ENCODE data around the gene DLGAP1.

DLGAP1 gene

DNA sequence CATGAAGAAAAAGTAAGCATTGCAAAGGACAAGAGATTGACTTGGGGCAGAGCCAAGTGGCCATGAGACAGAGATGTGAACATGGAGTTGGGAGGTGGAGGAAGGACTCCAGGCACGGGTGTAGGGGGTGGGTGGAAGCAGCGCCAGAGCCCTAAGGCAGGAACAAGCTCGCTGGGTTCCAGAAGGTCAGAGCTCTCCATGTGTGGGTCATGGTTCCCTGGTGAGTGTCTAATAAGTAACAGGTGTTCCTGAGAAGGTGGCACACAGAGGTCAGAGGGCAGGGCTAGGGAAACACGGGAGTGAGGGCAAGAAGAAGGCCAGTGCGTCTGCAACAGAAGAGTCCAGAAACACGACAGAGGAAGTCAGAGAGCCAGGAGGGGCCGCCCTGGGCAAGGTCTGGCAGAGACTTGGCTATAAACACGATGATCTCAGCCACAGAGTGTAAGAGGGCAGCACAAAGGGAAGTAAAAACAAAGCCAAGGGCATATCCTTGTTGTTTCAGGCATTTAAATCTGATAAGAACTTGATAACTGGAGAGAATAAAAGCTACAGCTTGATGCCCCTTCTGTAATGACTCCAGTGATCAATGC lies 744.3 kb downstream of the DLGAP1 start:
- no peak overlapping the region for H3K27ac ChIP-seq (ENCODE audit: low read depth, low read length)
- no peak overlapping the region for H3K23ac ChIP-seq (ENCODE audit: low read length)
- no peaks in the 10 kb centered on the region for H3K4me1 ChIP-seq (ENCODE audit: control insufficient read depth, low read depth, low read length)
- H3K4ac ChIP-seq (ENCODE audit: low read depth, low read length): no peak overlapping the region
- H3K36me3 ChIP-seq (ENCODE audit: control insufficient read depth, insufficient read depth, low read length): no peaks in the 10 kb centered on the region
- no peak overlapping the region for H2BK120ac ChIP-seq (ENCODE audit: low read depth, low read length)
- H3K9ac ChIP-seq (ENCODE audit: low read length): no peak overlapping the region
- no peaks in the 10 kb centered on the region for H3K79me2 ChIP-seq (ENCODE audit: control insufficient read depth, insufficient read depth, low read length)
- H3K79me1 ChIP-seq (ENCODE audit: low read length): no peaks in the 10 kb centered on the region
- no peak overlapping the region for H4K5ac ChIP-seq (ENCODE audit: low read length)
- no peak overlapping the region for H4K8ac ChIP-seq (ENCODE audit: low read depth, low read length)
- no peak overlapping the region for H2BK5ac ChIP-seq (ENCODE audit: low read length)
- no peak overlapping the region for H3K18ac ChIP-seq (ENCODE audit: low read length)
- no peaks in the 10 kb centered on the region for H3K27me3 ChIP-seq (ENCODE audit: insufficient read depth, low read length, poor library complexity)
- H2AK5ac ChIP-seq (ENCODE audit: low read length): no peak overlapping the region
- H3K4me3 ChIP-seq (ENCODE audit: low read length): no peak overlapping the region
- WGBS (ENCODE audit: extremely low coverage, insufficient coverage, low lambda C conversion rate): no CpG with 5 or more reads among the region's 8 CpGs
- H2BK15ac ChIP-seq (replicated peaks; ENCODE audit: low read depth): no peak overlapping the region
- H3K4me2 ChIP-seq (ENCODE audit: low read length): no peak overlapping the region
- DNase-seq: no peak
- H3K56ac ChIP-seq (ENCODE audit: low read length): no peak overlapping the region

DNA sequence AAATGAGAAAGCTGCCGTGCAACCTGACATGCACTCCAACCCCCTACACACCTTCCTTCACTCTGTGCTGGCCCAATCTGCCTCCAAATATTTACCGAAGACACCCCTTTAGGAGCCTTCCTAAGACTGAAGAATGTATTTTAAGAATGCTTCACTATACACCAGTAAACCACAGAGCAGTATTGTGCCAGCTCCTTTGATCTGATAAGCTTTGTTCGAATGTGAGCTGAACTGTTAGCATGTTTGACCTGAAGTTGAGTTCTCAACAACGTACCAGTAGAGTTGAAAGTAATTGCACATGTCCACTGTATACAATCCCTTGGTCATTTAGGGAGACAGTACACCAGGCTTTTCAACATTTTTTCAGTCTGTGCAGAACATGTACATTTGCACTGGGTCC lies 745.9 kb downstream of the DLGAP1 start:
- no peak overlapping the region for H2BK5ac ChIP-seq (ENCODE audit: low read length)
- no peaks in the 10 kb centered on the region for H3K36me3 ChIP-seq (ENCODE audit: control insufficient read depth, insufficient read depth, low read length)
- DNase-seq: no peak
- H3K79me1 ChIP-seq (ENCODE audit: low read length): no peaks in the 10 kb centered on the region
- no peak overlapping the region for H3K18ac ChIP-seq (ENCODE audit: low read length)
- no peak overlapping the region for H3K9ac ChIP-seq (ENCODE audit: low read length)
- no peak overlapping the region for H3K4me3 ChIP-seq (ENCODE audit: low read length)
- WGBS (ENCODE audit: extremely low coverage, insufficient coverage, low lambda C conversion rate): no CpG with 5 or more reads among the region's 4 CpGs
- no peaks in the 10 kb centered on the region for H3K27me3 ChIP-seq (ENCODE audit: insufficient read depth, low read length, poor library complexity)
- H4K8ac ChIP-seq (ENCODE audit: low read depth, low read length): no peak overlapping the region
- no peaks in the 10 kb centered on the region for H3K79me2 ChIP-seq (ENCODE audit: control insufficient read depth, insufficient read depth, low read length)
- H2BK120ac ChIP-seq (ENCODE audit: low read depth, low read length): no peak overlapping the region
- H3K4ac ChIP-seq (ENCODE audit: low read depth, low read length): no peak overlapping the region
- no peak overlapping the region for H3K4me2 ChIP-seq (ENCODE audit: low read length)
- H2AK5ac ChIP-seq (ENCODE audit: low read length): no peak overlapping the region
- H3K27ac ChIP-seq (ENCODE audit: low read depth, low read length): no peak overlapping the region
- H3K56ac ChIP-seq (ENCODE audit: low read length): no peak overlapping the region
- no peaks in the 10 kb centered on the region for H3K4me1 ChIP-seq (ENCODE audit: control insufficient read depth, low read depth, low read length)
- no peak overlapping the region for H4K5ac ChIP-seq (ENCODE audit: low read length)
- no peak overlapping the region for H2BK15ac ChIP-seq (replicated peaks; ENCODE audit: low read depth)
- H3K23ac ChIP-seq (ENCODE audit: low read length): no peak overlapping the region

DNA sequence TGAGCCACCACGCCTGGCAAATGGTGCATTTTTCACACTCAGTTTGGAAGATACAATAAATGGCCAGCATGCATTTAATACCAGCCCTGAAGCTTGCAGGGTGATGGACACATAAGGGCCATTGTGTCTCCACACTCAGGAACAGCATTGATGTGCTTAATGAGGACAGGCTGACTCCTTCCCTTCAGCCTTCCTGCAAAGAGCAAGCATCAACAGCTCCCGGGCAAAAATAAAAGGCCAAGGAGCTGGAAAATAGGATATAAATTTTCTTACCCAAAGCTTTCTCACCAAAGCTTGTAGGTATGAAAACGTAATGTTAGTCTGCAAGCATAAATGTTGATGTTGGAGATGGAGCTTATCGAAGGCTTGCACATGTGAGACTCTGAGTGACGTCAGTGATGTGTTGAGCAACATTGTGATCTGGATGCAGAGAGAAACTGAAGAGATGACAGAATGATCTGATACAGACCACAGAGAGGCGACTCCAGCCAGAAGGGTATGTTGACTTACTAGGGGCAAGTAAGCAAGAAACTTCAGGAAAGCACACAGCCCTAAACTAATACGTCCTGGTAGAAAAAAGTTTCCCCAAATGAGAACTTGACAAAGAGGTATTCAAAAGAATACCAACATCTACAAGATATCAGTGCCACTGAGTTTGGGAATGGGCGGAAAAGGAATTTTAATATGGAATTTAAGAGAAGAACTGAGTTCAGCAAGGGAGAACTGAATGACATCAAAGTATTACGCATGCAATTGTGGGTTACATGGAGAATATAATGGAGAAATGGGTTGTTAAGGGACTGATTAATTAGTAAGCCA lies 748.6 kb downstream of the DLGAP1 start:
- no peak overlapping the region for H2BK15ac ChIP-seq (replicated peaks; ENCODE audit: low read depth)
- H2BK120ac ChIP-seq (ENCODE audit: low read depth, low read length): no peak overlapping the region
- no peaks in the 10 kb centered on the region for H3K79me2 ChIP-seq (ENCODE audit: control insufficient read depth, insufficient read depth, low read length)
- DNase-seq: no peak
- no peaks in the 10 kb centered on the region for H3K79me1 ChIP-seq (ENCODE audit: low read length)
- H3K4me1 ChIP-seq (ENCODE audit: control insufficient read depth, low read depth, low read length): no peaks in the 10 kb centered on the region
- no peaks in the 10 kb centered on the region for H3K27me3 ChIP-seq (ENCODE audit: insufficient read depth, low read length, poor library complexity)
- no peak overlapping the region for H3K4me3 ChIP-seq (ENCODE audit: low read length)
- H3K56ac ChIP-seq (ENCODE audit: low read length): no peak overlapping the region
- H3K4ac ChIP-seq (ENCODE audit: low read depth, low read length): no peak overlapping the region
- no peak overlapping the region for H3K9ac ChIP-seq (ENCODE audit: low read length)
- WGBS (ENCODE audit: extremely low coverage, insufficient coverage, low lambda C conversion rate): 100% methylated on average over 1 of the region's 9 CpGs
- H2AK5ac ChIP-seq (ENCODE audit: low read length): no peak overlapping the region
- no peak overlapping the region for H3K18ac ChIP-seq (ENCODE audit: low read length)
- H2BK5ac ChIP-seq (ENCODE audit: low read length): no peak overlapping the region
- H3K4me2 ChIP-seq (ENCODE audit: low read length): no peak overlapping the region
- no peaks in the 10 kb centered on the region for H3K36me3 ChIP-seq (ENCODE audit: control insufficient read depth, insufficient read depth, low read length)
- H4K5ac ChIP-seq (ENCODE audit: low read length): no peak overlapping the region
- no peak overlapping the region for H3K27ac ChIP-seq (ENCODE audit: low read depth, low read length)
- no peak overlapping the region for H4K8ac ChIP-seq (ENCODE audit: low read depth, low read length)
- no peak overlapping the region for H3K23ac ChIP-seq (ENCODE audit: low read length)

DNA sequence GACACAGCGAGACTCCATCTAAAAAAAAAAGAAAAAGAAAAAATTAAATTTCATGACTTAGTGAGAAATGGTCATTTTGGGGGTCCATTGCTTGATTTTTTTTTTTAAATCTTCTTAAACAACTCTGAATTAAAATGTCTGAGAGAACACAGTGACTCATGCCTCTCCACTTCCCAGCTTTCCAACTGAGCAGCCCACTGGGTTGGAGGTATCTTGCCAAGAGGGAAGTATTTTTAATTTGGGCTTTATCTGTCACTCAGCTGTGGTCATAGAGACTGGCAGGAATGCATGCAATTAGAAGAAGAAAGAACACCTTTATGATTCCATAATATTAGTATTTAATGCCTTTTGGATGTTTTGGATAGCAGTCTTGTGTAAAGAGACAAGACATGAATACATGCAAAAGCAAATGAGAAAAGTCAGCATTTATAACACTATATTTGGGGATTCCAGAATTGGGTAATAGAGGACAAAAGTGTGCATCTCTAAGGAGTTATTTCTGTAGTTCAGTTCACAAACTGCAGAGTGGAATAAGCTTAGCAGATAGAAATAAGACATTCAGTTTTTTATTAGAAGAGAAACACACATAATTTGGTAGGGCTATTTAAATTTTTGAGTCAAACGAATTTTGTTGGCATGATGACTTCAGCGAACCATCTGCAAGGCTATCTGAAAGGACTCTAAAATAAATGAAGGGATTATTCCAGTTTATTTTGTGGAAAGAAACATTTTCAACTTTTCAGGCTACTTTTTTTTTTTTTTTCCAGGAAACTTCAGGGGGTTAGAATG lies 750.4 kb downstream of the DLGAP1 start:
- Histone ChIP-seq H3K56ac (ENCODE audit: low read length) (no peak overlapping the region), H3K27me3 (ENCODE audit: insufficient read depth, low read length, poor library complexity) (no peaks in the 10 kb centered on the region), H3K4me2 (ENCODE audit: low read length) (no peak overlapping the region), H3K79me1 (ENCODE audit: low read length) (no peaks in the 10 kb centered on the region), H2BK5ac (ENCODE audit: low read length) (no peak overlapping the region), H2BK120ac (ENCODE audit: low read depth, low read length) (no peak overlapping the region), H4K8ac (ENCODE audit: low read depth, low read length) (no peak overlapping the region), H3K4me3 (ENCODE audit: low read length) (no peak overlapping the region), H3K36me3 (ENCODE audit: control insufficient read depth, insufficient read depth, low read length) (no peaks in the 10 kb centered on the region), H3K79me2 (ENCODE audit: control insufficient read depth, insufficient read depth, low read length) (no peaks in the 10 kb centered on the region), H2AK5ac (ENCODE audit: low read length) (no peak overlapping the region), H3K23ac (ENCODE audit: low read length) (no peak overlapping the region), H4K5ac (ENCODE audit: low read length) (no peak overlapping the region), H3K9ac (ENCODE audit: low read length) (no peak overlapping the region), H3K4me1 (ENCODE audit: control insufficient read depth, low read depth, low read length) (no peaks in the 10 kb centered on the region), H3K4ac (ENCODE audit: low read depth, low read length) (no peak overlapping the region), H3K18ac (ENCODE audit: low read length) (no peak overlapping the region), H2BK15ac (replicated peaks; ENCODE audit: low read depth) (no peak overlapping the region), H3K27ac (ENCODE audit: low read depth, low read length) (no peak overlapping the region)
- DNase-seq: no peak
- WGBS (ENCODE audit: extremely low coverage, insufficient coverage, low lambda C conversion rate): no CpG with 5 or more reads among the region's 3 CpGs

DNA sequence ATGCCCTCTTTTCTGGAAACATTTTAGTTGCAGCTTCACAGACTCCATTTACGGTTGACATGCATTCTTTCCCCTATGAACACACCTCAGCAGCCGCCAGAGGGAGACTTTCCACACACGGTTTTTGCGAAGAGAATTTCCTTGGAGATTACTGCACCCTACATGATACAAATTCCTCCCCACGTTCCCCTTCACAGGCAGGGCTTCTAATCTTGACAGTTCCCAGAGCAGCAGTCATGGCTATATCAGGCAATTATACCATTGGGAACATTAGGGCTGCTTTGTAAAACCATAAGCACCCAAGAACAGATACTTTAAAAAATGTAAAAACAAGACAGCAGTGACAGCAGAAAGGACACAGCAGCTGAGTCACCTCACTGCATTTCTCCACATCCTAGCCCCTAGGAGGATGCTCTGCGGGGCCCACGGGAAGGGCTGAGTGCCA lies 751.4 kb downstream of the DLGAP1 start:
- no peak overlapping the region for H4K8ac ChIP-seq (ENCODE audit: low read depth, low read length)

More for the DNA sequence above, 751.4 kb downstream of the DLGAP1 start:
- H3K4me1 ChIP-seq (ENCODE audit: control insufficient read depth, low read depth, low read length): no peaks in the 10 kb centered on the region
- no peak overlapping the region for H3K56ac ChIP-seq (ENCODE audit: low read length)
- no peak overlapping the region for H3K18ac ChIP-seq (ENCODE audit: low read length)
- no peak overlapping the region for H4K5ac ChIP-seq (ENCODE audit: low read length)
- no peak overlapping the region for H2AK5ac ChIP-seq (ENCODE audit: low read length)
- H3K23ac ChIP-seq (ENCODE audit: low read length): no peak overlapping the region
- no peak overlapping the region for H2BK120ac ChIP-seq (ENCODE audit: low read depth, low read length)
- no peaks in the 10 kb centered on the region for H3K79me1 ChIP-seq (ENCODE audit: low read length)
- H3K9ac ChIP-seq (ENCODE audit: low read length): no peak overlapping the region
- H3K4me2 ChIP-seq (ENCODE audit: low read length): no peak overlapping the region
- H3K27me3 ChIP-seq (ENCODE audit: insufficient read depth, low read length, poor library complexity): no peaks in the 10 kb centered on the region
- WGBS (ENCODE audit: extremely low coverage, insufficient coverage, low lambda C conversion rate): no CpG with 5 or more reads among the region's 7 CpGs
- H3K4me3 ChIP-seq (ENCODE audit: low read length): no peak overlapping the region
- no peak overlapping the region for H3K27ac ChIP-seq (ENCODE audit: low read depth, low read length)
- no peak overlapping the region for H3K4ac ChIP-seq (ENCODE audit: low read depth, low read length)
- H2BK15ac ChIP-seq (replicated peaks; ENCODE audit: low read depth): no peak overlapping the region
- no peaks in the 10 kb centered on the region for H3K36me3 ChIP-seq (ENCODE audit: control insufficient read depth, insufficient read depth, low read length)
- H2BK5ac ChIP-seq (ENCODE audit: low read length): no peak overlapping the region
- peak; percentile 85 for DNase-seq
- no peaks in the 10 kb centered on the region for H3K79me2 ChIP-seq (ENCODE audit: control insufficient read depth, insufficient read depth, low read length)
